ENCODE results near the gene EXOC4. TPM values are rescaled to one million over a fixed set of nuclear protein-coding genes. Genes with fewer than 3 reads are reported as not detected.
A peak's percentile ranks its signal among the peaks of the same experiment; 100 is the strongest.

The EXOC4 gene
- total RNA-seq, 4 donors from 2014 or later: 36.9 to 78.0 (median 52.2) TPM

- H3K4me3 ChIP-seq: no peak overlapping the region
- in situ Hi-C loops (cut with MboI; ENCODE audit: low sequenced_read_pairs in 4 of 4): no loop called here
- H3K4me1 ChIP-seq: no peaks in the 10 kb centered on the region
- ATAC-seq: no peak
- DNase-seq: no peak
- no peaks in the 10 kb centered on the region for H3K27me3 ChIP-seq
- TF ChIP-seq POLR2A (IDR thresholded peaks at IDR 0.05): no peak
- TF ChIP-seq CTCF (IDR thresholded peaks at IDR 0.05 in 4 of 5, conservative IDR thresholded peaks at IDR 0.05 in 1 of 5): no peak
- no peak overlapping the region for H3K27ac ChIP-seq
- H3K9me3 ChIP-seq: no peaks in the 10 kb centered on the region
- H3K36me3 ChIP-seq: no peaks in the 10 kb centered on the region
- intact Hi-C loops (cut with DNase I; ENCODE audit: low total_unique reads): no loop called here
Measured at GRCh38 chr7:133587903-133588302, 335.0 kb downstream of the EXOC4 start.

- no peak for TF ChIP-seq POLR2A (IDR thresholded peaks at IDR 0.05)
- TF ChIP-seq CTCF (IDR thresholded peaks at IDR 0.05 in 4 of 5, conservative IDR thresholded peaks at IDR 0.05 in 1 of 5): no peak
- no peaks in the 10 kb centered on the region for H3K9me3 ChIP-seq
- DNase-seq: no peak
- in situ Hi-C loops (cut with MboI; ENCODE audit: low sequenced_read_pairs in 4 of 4): no loop called here
- H3K4me1 ChIP-seq: no peaks in the 10 kb centered on the region
- ATAC-seq: no peak
- intact Hi-C loops (cut with DNase I; ENCODE audit: low total_unique reads): no loop called here
- H3K4me3 ChIP-seq: no peak overlapping the region
- no peaks in the 10 kb centered on the region for H3K36me3 ChIP-seq
- no peak overlapping the region for H3K27ac ChIP-seq
- H3K27me3 ChIP-seq: no peaks in the 10 kb centered on the region
Measured at GRCh38 chr7:133590795-133591194, 337.9 kb downstream of the EXOC4 start.

GRCh38 chr7:133591704-133592340 lies 338.9 kb downstream of the EXOC4 start:
- Histone ChIP-seq H3K9me3 (no peaks in the 10 kb centered on the region), H3K4me1 (no peaks in the 10 kb centered on the region), H3K27me3 (no peaks in the 10 kb centered on the region), H3K36me3 (no peaks in the 10 kb centered on the region), H3K4me3 (no peak overlapping the region), H3K27ac (no peak overlapping the region)
- no peak for ATAC-seq
- no peak for DNase-seq
- intact Hi-C loops (cut with DNase I; ENCODE audit: low total_unique reads) (no loop called here), in situ Hi-C loops (cut with MboI; ENCODE audit: low sequenced_read_pairs in 4 of 4) (no loop called here)
- TF ChIP-seq POLR2A (IDR thresholded peaks at IDR 0.05) (no peak), CTCF (IDR thresholded peaks at IDR 0.05 in 4 of 5, conservative IDR thresholded peaks at IDR 0.05 in 1 of 5) (no peak)

DNA sequence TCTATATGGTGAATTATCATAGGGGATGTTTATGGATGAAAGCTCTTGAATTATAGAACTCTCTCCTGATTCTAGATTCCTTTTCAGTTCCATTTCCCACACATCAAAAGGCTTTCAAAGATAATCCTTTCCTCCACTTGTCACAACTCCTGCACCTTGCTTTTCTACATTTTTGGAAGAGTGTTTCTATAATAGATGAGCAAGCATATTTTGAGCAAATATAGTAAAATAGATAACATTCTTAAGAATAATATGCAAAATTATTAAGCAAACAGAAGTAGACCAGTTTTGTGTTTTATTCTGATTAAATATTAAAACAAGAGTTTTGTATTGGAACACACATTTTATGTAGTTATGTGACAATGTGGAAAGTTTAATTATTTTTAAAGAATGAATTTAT lies 340.7 kb downstream of the EXOC4 start:
- H3K27ac ChIP-seq: no peak overlapping the region
- DNase-seq (no peak), ATAC-seq (no peak)
- no peaks in the 10 kb centered on the region for H3K9me3 ChIP-seq
- no peaks in the 10 kb centered on the region for H3K4me1 ChIP-seq
- H3K4me3 ChIP-seq: no peak overlapping the region
- TF ChIP-seq POLR2A (IDR thresholded peaks at IDR 0.05): no peak
- no peak for TF ChIP-seq CTCF (IDR thresholded peaks at IDR 0.05 in 4 of 5, conservative IDR thresholded peaks at IDR 0.05 in 1 of 5)
- no peaks in the 10 kb centered on the region for H3K27me3 ChIP-seq
- intact Hi-C loops (cut with DNase I; ENCODE audit: low total_unique reads) (no loop called here), in situ Hi-C loops (cut with MboI; ENCODE audit: low sequenced_read_pairs in 4 of 4) (no loop called here)
- H3K36me3 ChIP-seq: no peaks in the 10 kb centered on the region

- intact Hi-C loops (cut with DNase I; ENCODE audit: low total_unique reads): no loop called here
- peak in 1 of 2 donors; percentile 18 for ATAC-seq
- no peaks in the 10 kb centered on the region for H3K9me3 ChIP-seq
- no peaks in the 10 kb centered on the region for H3K36me3 ChIP-seq
- DNase-seq: no peak
- no peaks in the 10 kb centered on the region for H3K27me3 ChIP-seq
- TF ChIP-seq CTCF (IDR thresholded peaks at IDR 0.05 in 4 of 5, conservative IDR thresholded peaks at IDR 0.05 in 1 of 5) (no peak), POLR2A (IDR thresholded peaks at IDR 0.05) (no peak)
- in situ Hi-C loops (cut with MboI; ENCODE audit: low sequenced_read_pairs in 4 of 4): no loop called here
- H3K4me1 ChIP-seq: peaks cover 14 to 21% of the 10 kb centered on the region in 2 donors
- no peak overlapping the region for H3K4me3 ChIP-seq
- H3K27ac ChIP-seq: no peak overlapping the region
Measured at GRCh38 chr7:133601617-133602016, 348.7 kb downstream of the EXOC4 start.

All from gastrocnemius medialis (tissue), 4 donors.